Trophoblast cell (in vitro differentiated cells and primary cell): ENCODE measurements around the gene SLC25A53.

Experiments
- DNase-seq, 2 donors: peaks; one replicate each; pipeline ENCODE4 v3.0.0-alpha.2; 2016
- H2AFZ ChIP-seq: 2 replicates; pipeline ENCODE4 v1.6.1; 2013; ENCODE audit warnings: low read length, moderate library complexity, mild to moderate bottlenecking; ENCODE audit not compliant: insufficient read depth, poor library complexity
- H2AK5ac ChIP-seq: 2 replicates; pipeline ENCODE4 v1.6.1; 2013; ENCODE audit warnings: mild to moderate bottlenecking, low read length
- H2BK120ac ChIP-seq: 2 replicates; pipeline ENCODE4 v1.6.1; 2013; ENCODE audit warnings: low read length, mild to moderate bottlenecking, moderate library complexity; ENCODE audit not compliant: insufficient read depth, poor library complexity
- H2BK12ac ChIP-seq: 2 replicates; pipeline ENCODE4 v1.6.1; 2013; ENCODE audit warnings: mild to moderate bottlenecking, low read length, moderate library complexity
- H2BK5ac ChIP-seq: 2 replicates; pipeline ENCODE4 v1.6.1; 2013; ENCODE audit warnings: low read length, low read depth, moderate library complexity, mild to moderate bottlenecking; ENCODE audit not compliant: poor library complexity
- H3K14ac ChIP-seq: 2 replicates; pipeline ENCODE4 v1.6.1; 2013; ENCODE audit warnings: mild to moderate bottlenecking, low read length
- H3K18ac ChIP-seq: 2 replicates; pipeline ENCODE4 v1.6.1; 2013; ENCODE audit warnings: mild to moderate bottlenecking, low read length
- H3K23ac ChIP-seq: 2 replicates; pipeline ENCODE4 v1.6.1; 2013; ENCODE audit warnings: low read length
- H3K27ac ChIP-seq: 2 replicates; pipeline ENCODE4 v1.5.1; 2013; ENCODE audit warnings: low read depth, mild to moderate bottlenecking, inconsistent platforms, low read length, moderate library complexity
- H3K27me3 ChIP-seq: 2 replicates; pipeline ENCODE4 v1.6.1; 2013; ENCODE audit warnings: inconsistent platforms, mild to moderate bottlenecking, low read length, moderate library complexity; ENCODE audit not compliant: insufficient read depth
- H3K36me3 ChIP-seq, 2 experiments: 1 replicate in 1 of 2; 2 replicates in 1 of 2; pipeline ENCODE4 v1.6.1; 2013; ENCODE audit warnings: low read length in 2 of 2, mild to moderate bottlenecking in 2 of 2, moderate library complexity in 1 of 2; ENCODE audit not compliant: insufficient read depth in 2 of 2, control insufficient read depth in 1 of 2
- H3K4ac ChIP-seq: 2 replicates; pipeline ENCODE4 v1.6.1; 2013; ENCODE audit warnings: low read depth, mild to moderate bottlenecking, low read length, moderate library complexity
- H3K4me1 ChIP-seq, 2 experiments: 1 replicate in 1 of 2; 2 replicates in 1 of 2; pipeline ENCODE4 v1.6.1; 2013; ENCODE audit warnings: low read length in 2 of 2, mild to moderate bottlenecking in 2 of 2, moderate library complexity in 1 of 2; ENCODE audit not compliant: insufficient read depth in 2 of 2, control insufficient read depth in 1 of 2
- H3K4me2 ChIP-seq: 2 replicates; pipeline ENCODE4 v1.6.1; 2013; ENCODE audit warnings: inconsistent platforms, mild to moderate bottlenecking, low read length, moderate library complexity
- H3K4me3 ChIP-seq: 2 replicates; pipeline ENCODE4 v1.5.1; 2013; ENCODE audit warnings: mild to moderate bottlenecking, low read depth, low read length, inconsistent platforms
- H3K79me1 ChIP-seq: one replicate; pipeline ENCODE4 v1.6.1; 2013; ENCODE audit warnings: low read length
- H3K79me2 ChIP-seq: 2 replicates; pipeline ENCODE4 v1.6.1; 2013; ENCODE audit warnings: low read length, mild to moderate bottlenecking; ENCODE audit not compliant: control insufficient read depth, insufficient read depth, poor library complexity
- H3K9ac ChIP-seq: 2 replicates; pipeline ENCODE4 v1.6.1; 2013; ENCODE audit warnings: mild to moderate bottlenecking, low read length
- H3K9me3 ChIP-seq: 2 replicates; pipeline ENCODE4 v1.6.1; 2013; ENCODE audit warnings: low read depth, mild to moderate bottlenecking, control low read depth, inconsistent platforms, low read length; ENCODE audit not compliant: insufficient read depth
- H4K12ac ChIP-seq: 2 replicates; pipeline ENCODE4 v1.6.1; 2013; ENCODE audit warnings: low read depth, mild to moderate bottlenecking, low read length, moderate library complexity
- H4K8ac ChIP-seq: 2 replicates; pipeline ENCODE4 v1.6.1; 2013; ENCODE audit warnings: low read depth, mild to moderate bottlenecking, low read length, moderate library complexity
- H4K91ac ChIP-seq: one replicate; pipeline ENCODE4 v1.6.1; 2013; ENCODE audit warnings: low read depth, mild to moderate bottlenecking, low read length, moderate library complexity
- WGBS: extraction: QIAGEN DNeasy Blood & Tissue Kit; methylation state at CpG from one replicate; pipeline ENCODE4 v1.1.7; 2013; ENCODE audit warnings: missing lambda C conversion rate; ENCODE audit not compliant: insufficient read length, insufficient coverage; ENCODE audit errors: extremely low coverage; 5-methylcytosine and 5-hydroxymethylcytosine counted together

SLC25A53 gene

GRCh38 chrX:104193485-104193884, 36.7 kb upstream of the SLC25A53 start:
- no CpG with 5 or more reads among the region's 2 CpGs for WGBS
- Histone ChIP-seq H3K14ac (no peak overlapping the region), H2BK12ac (no peak overlapping the region), H4K12ac (no peak overlapping the region), H2AK5ac (no peak overlapping the region), H3K4me3 (no peak overlapping the region), H3K23ac (no peak overlapping the region), H3K4me2 (no peak overlapping the region), H2AFZ (no peak overlapping the region), H3K36me3 (peaks cover 7 to 12% of the 10 kb centered on the region in 2 experiments), H3K4me1 (no peaks in the 10 kb centered on the region), H2BK120ac (no peak overlapping the region), H2BK5ac (no peak overlapping the region), H3K79me1 (no peaks in the 10 kb centered on the region), H3K27me3 (no peaks in the 10 kb centered on the region), H3K4ac (no peak overlapping the region), H4K8ac (no peak overlapping the region), H3K18ac (no peak overlapping the region), H4K91ac (no peak overlapping the region), H3K9me3 (no peaks in the 10 kb centered on the region), H3K9ac (no peak overlapping the region), H3K79me2 (no peaks in the 10 kb centered on the region), H3K27ac (no peak overlapping the region)
- DNase-seq = no peak

- H3K9ac ChIP-seq = no peak overlapping the region
- no peak overlapping the region for H3K4me3 ChIP-seq
- no peak overlapping the region for H2BK5ac ChIP-seq
- no peak overlapping the region for H4K91ac ChIP-seq
- H3K79me1 ChIP-seq = no peaks in the 10 kb centered on the region
- no peaks in the 10 kb centered on the region for H3K4me1 ChIP-seq
- H3K4ac ChIP-seq = no peak overlapping the region
- H3K23ac ChIP-seq = no peak overlapping the region
- no peaks in the 10 kb centered on the region for H3K9me3 ChIP-seq
- no peaks in the 10 kb centered on the region for H3K79me2 ChIP-seq
- DNase-seq = no peak
- no peak overlapping the region for H4K8ac ChIP-seq
- H3K36me3 ChIP-seq = peaks cover 8 to 10% of the 10 kb centered on the region in 2 experiments
- H2AK5ac ChIP-seq = no peak overlapping the region
- no peak overlapping the region for H3K18ac ChIP-seq
- H4K12ac ChIP-seq = no peak overlapping the region
- WGBS = no CpG with 5 or more reads among the region's 5 CpGs
- no peak overlapping the region for H3K27ac ChIP-seq
- H2BK120ac ChIP-seq = no peak overlapping the region
- H2BK12ac ChIP-seq = no peak overlapping the region
- no peak overlapping the region for H3K14ac ChIP-seq
- no peak overlapping the region for H3K4me2 ChIP-seq
- H3K27me3 ChIP-seq = no peaks in the 10 kb centered on the region
- H2AFZ ChIP-seq = no peak overlapping the region
Observed at GRCh38 chrX:104189837-104190236, 33.0 kb upstream of the SLC25A53 start.

DNA sequence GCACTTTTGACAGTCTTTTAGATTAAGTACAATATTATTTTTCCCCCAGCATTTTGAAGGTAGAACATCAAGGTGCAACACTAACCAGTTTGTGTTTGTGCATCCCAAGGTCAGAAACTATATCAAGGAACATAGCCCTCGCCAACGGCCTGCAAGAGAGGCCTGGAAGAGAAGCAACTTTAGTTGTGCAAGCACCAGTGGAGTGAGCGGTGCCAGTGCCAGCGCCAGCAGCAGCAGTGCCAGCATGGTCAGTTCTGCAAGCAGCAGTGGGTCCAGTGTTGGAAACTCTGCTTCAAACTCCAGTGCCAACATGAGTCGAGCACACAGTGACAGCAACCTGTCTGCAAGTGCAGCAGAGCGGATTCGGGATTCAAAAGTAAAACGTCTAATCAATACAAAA, 31.1 kb upstream of the SLC25A53 start:
- no peak for DNase-seq
- Histone ChIP-seq H2BK120ac (no peak overlapping the region), H2AK5ac (no peak overlapping the region), H4K12ac (no peak overlapping the region), H3K14ac (no peak overlapping the region), H2AFZ (no peak overlapping the region), H3K4ac (no peak overlapping the region), H4K91ac (no peak overlapping the region), H3K23ac (no peak overlapping the region), H3K9me3 (no peaks in the 10 kb centered on the region), H3K27ac (no peak overlapping the region), H3K27me3 (no peaks in the 10 kb centered on the region), H3K4me2 (no peak overlapping the region), H3K9ac (no peak overlapping the region), H4K8ac (no peak overlapping the region), H2BK5ac (no peak overlapping the region), H2BK12ac (no peak overlapping the region), H3K79me1 (no peaks in the 10 kb centered on the region), H3K18ac (no peak overlapping the region), H3K79me2 (no peaks in the 10 kb centered on the region), H3K4me3 (no peak overlapping the region), H3K4me1 (no peaks in the 10 kb centered on the region), H3K36me3 (peaks cover 8 to 10% of the 10 kb centered on the region in 2 experiments)
- no CpG with 5 or more reads among the region's 8 CpGs for WGBS

- Histone ChIP-seq H2AK5ac (no peak overlapping the region), H4K8ac (no peak overlapping the region), H2BK5ac (no peak overlapping the region), H3K23ac (no peak overlapping the region), H3K36me3 (peaks cover 3 to 11% of the 10 kb centered on the region in 2 experiments), H3K9me3 (no peaks in the 10 kb centered on the region), H4K12ac (no peak overlapping the region), H2BK12ac (no peak overlapping the region), H3K18ac (no peak overlapping the region), H3K79me2 (no peaks in the 10 kb centered on the region), H2AFZ (no peak overlapping the region), H3K4me2 (no peak overlapping the region), H3K4me1 (no peaks in the 10 kb centered on the region), H4K91ac (no peak overlapping the region), H3K14ac (no peak overlapping the region), H3K79me1 (no peaks in the 10 kb centered on the region), H3K4me3 (no peak overlapping the region), H3K27ac (no peak overlapping the region), H3K9ac (no peak overlapping the region), H3K4ac (no peak overlapping the region), H2BK120ac (no peak overlapping the region), H3K27me3 (no peaks in the 10 kb centered on the region)
- WGBS = no CpG with 5 or more reads among the region's 4 CpGs
- DNase-seq = no peak
Observed at GRCh38 chrX:104183685-104184084, 26.9 kb upstream of the SLC25A53 start.
